Left ventricle myocardium inferior (tissue), 1 donor: ENCODE data around the gene SMIM24. TPM values are rescaled to one million over a fixed set of nuclear protein-coding genes. Genes with fewer than 3 reads are reported as not detected.
"Not testable (repeated sequence)": the region's sequence is repeated elsewhere in the genome, so short reads cannot be mapped to it uniquely, and the experiment has no call there.

ENCODE experiments used
- DNase-seq: peaks from one replicate; pipeline ENCODE4 v3.0.0-alpha.2; 2020
- H3K27ac ChIP-seq: fragments of 200-600 bp; replicated peaks from 2 replicates; pipeline ENCODE4 v1.8.0; 2021
- H3K27me3 ChIP-seq: fragments of 200-600 bp; 2 replicates; pipeline ENCODE4 v1.8.0; 2021; ENCODE audit warnings: low read depth
- H3K36me3 ChIP-seq: fragments of 200-600 bp; 2 replicates; pipeline ENCODE4 v1.8.0; 2021
- H3K4me1 ChIP-seq: fragments of 200-600 bp; 2 replicates; pipeline ENCODE4 v1.8.0; 2021
- H3K4me3 ChIP-seq: fragments of 200-600 bp; 2 replicates; pipeline ENCODE4 v1.8.0; 2021; ENCODE audit warnings: mild to moderate bottlenecking, moderate library complexity
- H3K9me3 ChIP-seq: fragments of 200-600 bp; replicated peaks from 2 replicates; pipeline ENCODE4 v1.8.0; 2021
- intact Hi-C: fragments of 100-400 bp; cut with micrococcal nuclease; formaldehyde crosslinking; loops from one replicate; pipeline ENCODE4 v1.11.0; 2022
- total RNA-seq: library from RNA; stranded (reverse); fragmentation: NEBNext Ultra II Directional; extraction: Animal tissue kit (Norgen Biotek cat#: 25700); gene quantifications from one replicate; pipeline ENCODE4 v1.2.1, GENCODE V29; 2021
- TF ChIP-seq, protein P1 (sequence below): fragments of 200-600 bp; IDR thresholded peaks from 2 replicates; pipeline ENCODE4 v1.8.0; 2021; ENCODE audit warnings: antibody characterized with exemption, mild to moderate bottlenecking, borderline replicate concordance
- donor health status: DM: no; HTN: yes; CAD: no; lungs with severe emphysema.

The SMIM24 gene
- total RNA-seq, 1 donor from 2014 or later = not detected

DNA sequence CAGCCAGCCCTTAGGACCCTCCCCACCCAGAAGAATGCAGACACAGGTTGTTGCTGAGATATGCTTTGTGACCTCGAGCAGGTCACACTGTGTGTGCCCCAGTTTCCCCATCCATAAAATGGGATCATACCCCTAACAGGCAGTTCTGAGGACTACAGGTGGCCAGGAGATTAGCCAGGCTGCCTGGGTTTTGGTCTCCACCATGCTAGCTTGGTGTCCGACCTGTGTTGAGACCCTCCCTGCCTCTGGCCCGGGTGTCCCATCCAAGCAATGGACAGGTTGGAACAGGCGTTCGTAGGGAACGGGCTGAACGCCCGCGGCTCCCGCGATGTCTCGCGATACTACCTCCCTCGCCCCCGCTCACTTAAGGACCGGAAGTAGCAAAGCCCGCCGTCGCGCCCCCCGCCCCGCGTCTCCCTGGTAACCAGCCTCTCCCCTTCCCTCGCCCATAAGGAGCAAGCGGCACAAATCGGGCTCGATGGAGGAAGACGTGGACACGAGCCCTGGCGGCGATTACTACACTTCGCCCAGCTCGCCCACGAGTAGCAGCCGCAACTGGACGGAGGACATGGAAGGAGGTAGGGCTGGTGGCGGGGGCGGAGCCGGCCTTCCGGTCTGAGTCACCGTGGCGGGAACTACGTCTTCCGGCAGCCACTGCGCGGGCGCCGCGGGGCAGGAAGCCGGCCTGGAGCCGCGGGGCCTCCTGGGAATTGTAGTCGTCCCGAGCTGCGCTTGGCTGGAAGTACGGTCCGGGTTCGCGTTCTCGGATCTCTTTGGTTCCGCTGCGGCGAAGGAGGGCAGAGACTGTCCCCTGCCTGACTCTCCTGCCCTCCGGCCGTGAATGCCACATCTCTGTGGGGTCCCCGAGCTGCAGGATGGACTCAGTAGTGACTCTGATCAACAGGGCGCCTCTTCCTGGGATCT is 45.4 kb downstream of the SMIM24 start:
- peaks cover 39% of the 10 kb centered on the region for H3K4me1 ChIP-seq
- no peaks in the 10 kb centered on the region for H3K9me3 ChIP-seq
- peak overlapping the region; percentile 94 for H3K27ac ChIP-seq
- TF ChIP-seq, protein P1, sequence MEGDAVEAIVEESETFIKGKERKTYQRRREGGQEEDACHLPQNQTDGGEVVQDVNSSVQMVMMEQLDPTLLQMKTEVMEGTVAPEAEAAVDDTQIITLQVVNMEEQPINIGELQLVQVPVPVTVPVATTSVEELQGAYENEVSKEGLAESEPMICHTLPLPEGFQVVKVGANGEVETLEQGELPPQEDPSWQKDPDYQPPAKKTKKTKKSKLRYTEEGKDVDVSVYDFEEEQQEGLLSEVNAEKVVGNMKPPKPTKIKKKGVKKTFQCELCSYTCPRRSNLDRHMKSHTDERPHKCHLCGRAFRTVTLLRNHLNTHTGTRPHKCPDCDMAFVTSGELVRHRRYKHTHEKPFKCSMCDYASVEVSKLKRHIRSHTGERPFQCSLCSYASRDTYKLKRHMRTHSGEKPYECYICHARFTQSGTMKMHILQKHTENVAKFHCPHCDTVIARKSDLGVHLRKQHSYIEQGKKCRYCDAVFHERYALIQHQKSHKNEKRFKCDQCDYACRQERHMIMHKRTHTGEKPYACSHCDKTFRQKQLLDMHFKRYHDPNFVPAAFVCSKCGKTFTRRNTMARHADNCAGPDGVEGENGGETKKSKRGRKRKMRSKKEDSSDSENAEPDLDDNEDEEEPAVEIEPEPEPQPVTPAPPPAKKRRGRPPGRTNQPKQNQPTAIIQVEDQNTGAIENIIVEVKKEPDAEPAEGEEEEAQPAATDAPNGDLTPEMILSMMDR = no peak
- peak overlapping the region; percentile 66 for H3K4me3 ChIP-seq
- intact Hi-C loops = no loop called here
- H3K36me3 ChIP-seq = peaks cover 56% of the 10 kb centered on the region
- peak; percentile 96 for DNase-seq
- no peaks in the 10 kb centered on the region for H3K27me3 ChIP-seq

DNA sequence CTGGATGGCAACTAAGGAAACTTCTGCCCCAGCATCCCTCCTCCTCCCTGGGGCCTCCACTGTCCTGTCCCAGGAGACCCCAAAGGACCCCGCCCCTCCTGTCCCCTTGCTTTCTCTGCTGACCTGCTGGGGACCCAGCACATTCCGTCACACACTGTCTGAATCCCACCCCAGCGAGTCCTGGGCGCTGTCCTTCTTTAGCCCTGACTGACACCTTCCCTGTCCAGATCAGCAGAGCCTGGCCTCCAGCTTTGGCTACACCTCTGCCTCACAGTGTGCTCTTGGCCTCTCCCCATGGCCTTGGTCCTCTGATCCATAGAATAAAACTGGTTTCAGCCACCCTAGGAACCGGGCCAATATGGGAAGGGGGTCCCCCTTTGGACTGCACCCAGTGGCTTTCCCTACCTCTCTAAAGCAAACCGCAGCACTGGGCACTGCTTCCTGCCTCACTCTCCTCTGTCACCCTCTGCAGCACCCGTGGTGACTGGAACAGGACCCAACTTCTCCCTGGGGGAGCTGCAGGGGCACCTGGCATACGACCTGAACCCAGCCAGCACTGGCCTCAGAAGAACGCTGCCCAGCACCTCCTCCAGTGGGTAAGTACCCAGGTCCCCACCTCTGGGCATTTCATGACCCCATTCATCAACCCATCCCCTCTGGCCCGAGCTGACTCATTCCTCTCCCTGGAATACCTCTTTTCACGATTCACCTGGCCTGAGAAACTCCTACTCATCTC is 46.4 kb downstream of the SMIM24 start:
- no peaks in the 10 kb centered on the region for H3K27me3 ChIP-seq
- TF ChIP-seq, protein P1 = no peak

DNA sequence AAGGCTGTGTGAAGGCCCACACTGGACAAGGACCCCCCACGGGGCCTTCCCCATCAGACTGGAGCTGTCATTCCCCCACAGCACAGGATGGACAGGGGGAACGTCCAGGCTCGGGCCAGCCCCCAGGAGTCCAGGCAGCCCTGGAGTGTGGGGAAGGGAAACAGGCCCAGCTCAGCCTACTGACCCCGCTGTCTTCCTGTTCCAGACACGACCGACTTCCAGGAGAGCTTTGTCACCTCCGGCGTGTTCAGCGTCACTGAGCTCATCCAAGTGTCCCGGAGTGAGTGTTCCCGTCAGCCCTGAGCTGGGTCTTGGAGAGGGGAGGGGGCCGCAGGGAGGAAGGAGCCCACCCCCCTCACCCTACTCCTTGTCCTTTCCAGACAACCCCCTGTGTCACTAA is 47.0 kb downstream of the SMIM24 start:
- intact Hi-C loops = no loop called here
- TF ChIP-seq, protein P1 = no peak
- no peak for DNase-seq
- no peaks in the 10 kb centered on the region for H3K27me3 ChIP-seq
- H3K4me3 ChIP-seq = no peak overlapping the region
- H3K9me3 ChIP-seq = no peaks in the 10 kb centered on the region
- H3K27ac ChIP-seq = peak overlapping the region; percentile 94
- H3K4me1 ChIP-seq = peaks cover 52% of the 10 kb centered on the region
- H3K36me3 ChIP-seq = peaks cover 47% of the 10 kb centered on the region

More for the DNA sequence above, 46.4 kb downstream of the SMIM24 start:
- Histone ChIP-seq H3K36me3 (peaks cover 53% of the 10 kb centered on the region), H3K27ac (peak overlapping the region; percentile 94), H3K4me3 (peak overlapping the region; percentile 66), H3K4me1 (peaks cover 46% of the 10 kb centered on the region), H3K9me3 (no peaks in the 10 kb centered on the region)
- intact Hi-C loops = no loop called here
- DNase-seq = no peak

DNA sequence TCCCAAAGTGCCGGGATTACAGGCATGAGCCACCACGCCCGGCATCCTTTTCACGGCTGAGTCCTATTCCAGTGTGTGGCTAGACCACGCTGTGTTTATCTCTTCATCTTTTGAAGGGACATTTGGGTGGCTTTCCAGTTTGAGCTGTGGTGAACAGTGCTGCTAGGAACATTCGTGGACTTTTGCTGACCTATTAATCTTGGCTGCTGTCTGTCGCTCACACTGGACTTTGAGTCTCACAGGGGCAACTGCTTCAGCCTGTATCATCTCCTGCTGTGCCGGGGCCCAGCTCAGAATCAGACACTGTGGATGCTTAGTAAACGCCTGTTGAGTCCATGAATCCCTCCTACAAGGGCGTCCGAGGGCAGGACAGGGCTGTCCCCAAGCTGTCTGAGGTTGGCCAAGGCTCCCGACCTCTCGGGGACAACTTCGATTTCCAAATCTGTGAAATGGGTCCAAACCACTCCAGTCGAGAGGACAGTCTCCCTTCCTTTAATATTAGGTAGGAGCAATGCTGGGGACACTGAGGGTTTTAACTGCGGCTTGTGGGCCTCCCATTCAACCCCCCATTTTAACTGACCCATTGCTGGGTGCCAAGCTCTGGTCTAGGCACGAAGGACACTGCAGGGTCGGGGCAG is 48.4 kb downstream of the SMIM24 start:
- Histone ChIP-seq H3K4me1 (peaks cover 66% of the 10 kb centered on the region), H3K4me3 (no peak overlapping the region), H3K27ac (peak overlapping the region; percentile 94), H3K9me3 (no peaks in the 10 kb centered on the region), H3K27me3 (no peaks in the 10 kb centered on the region), H3K36me3 (peaks cover 33% of the 10 kb centered on the region)
- DNase-seq = no peak
- TF ChIP-seq, protein P1 = no peak
- intact Hi-C loops = no loop called here

DNA sequence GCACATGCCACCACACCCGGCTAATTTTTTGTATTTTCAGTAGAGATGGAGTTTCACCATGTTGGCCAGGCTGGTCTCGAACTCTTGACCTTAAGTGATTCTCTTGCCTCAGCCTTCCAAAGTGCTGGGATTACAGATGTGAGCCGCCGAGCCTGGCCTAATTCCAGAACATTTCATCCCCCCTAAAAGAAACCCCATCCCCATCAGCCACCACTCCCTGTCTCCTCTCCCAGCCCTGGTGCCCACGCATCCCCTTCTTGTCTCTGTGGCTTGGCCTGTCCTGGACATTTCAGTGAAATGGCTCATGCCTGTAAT is 50.0 kb downstream of the SMIM24 start:
- Histone ChIP-seq H3K27ac (peak overlapping the region; percentile 94), H3K4me1 (peaks cover 67% of the 10 kb centered on the region), H3K36me3 (peaks cover 38% of the 10 kb centered on the region)
- DNase-seq, intact Hi-C loops, H3K9me3 ChIP-seq, H3K4me3 ChIP-seq, H3K27me3 ChIP-seq: not testable (repeated sequence)
